HepG2 (cell line): ENCODE results near the gene MXI1. TPM values are rescaled to one million over a fixed set of nuclear protein-coding genes. Genes with fewer than 3 reads are reported as not detected.
A peak's percentile ranks its signal among the peaks of the same experiment; 100 is the strongest.

Source experiments
- BORCS8-MEF2B ChIP-seq: sonication (generic); formaldehyde crosslinking; IDR thresholded peaks from 2 replicates; pipeline ENCODE4 v1.8.0; 2022; ENCODE audit warnings: mild to moderate bottlenecking, missing genetic modification reagents
- DPF2 ChIP-seq: sonication (generic); formaldehyde crosslinking; IDR thresholded peaks from 2 replicates; pipeline ENCODE4 v1.4.0; 2020; ENCODE audit warnings: mild to moderate bottlenecking, low read depth, missing genetic modification reagents, borderline replicate concordance
- HNRNPLL ChIP-seq: fragments of 200-400 bp; formaldehyde crosslinking; IDR thresholded peaks from 2 replicates; pipeline ENCODE4 v1.6.1; 2017; ENCODE audit warnings: mild to moderate bottlenecking, low read depth, low read length; ENCODE audit not compliant: poor library complexity, severe bottlenecking
- HNRNPUL1 ChIP-seq: fragments of 200-400 bp; formaldehyde crosslinking; IDR thresholded peaks from 2 replicates; pipeline ENCODE4 v1.6.1; 2017; ENCODE audit warnings: low read depth, mild to moderate bottlenecking, low read length, moderate library complexity
- HOXA5 ChIP-seq: sonication (generic); formaldehyde crosslinking; IDR thresholded peaks from 2 replicates; pipeline ENCODE4 v1.4.0; 2020; ENCODE audit warnings: missing genetic modification reagents
- ISL2 ChIP-seq: sonication (generic); formaldehyde crosslinking; IDR thresholded peaks from 2 replicates; pipeline ENCODE4 v1.5.0; 2020; ENCODE audit warnings: missing genetic modification reagents
- MEIS2 ChIP-seq: sonication (generic); formaldehyde crosslinking; IDR thresholded peaks from 2 replicates; pipeline ENCODE4 v1.9.0; 2021; ENCODE audit warnings: mild to moderate bottlenecking, missing genetic modification reagents
- MXD4 ChIP-seq: IDR thresholded peaks from 2 replicates; pipeline ENCODE4 v1.6.1; 2016; ENCODE audit warnings: mild to moderate bottlenecking, missing biosample characterization, missing genetic modification reagents
- MZF1 ChIP-seq: sonication (generic); formaldehyde crosslinking; IDR thresholded peaks from 2 replicates; pipeline ENCODE4 v1.8.1; 2023; ENCODE audit warnings: mild to moderate bottlenecking, missing genetic modification reagents, borderline replicate concordance
- RCOR2 ChIP-seq: IDR thresholded peaks from 2 replicates; pipeline ENCODE4 v1.6.1; 2016; ENCODE audit warnings: missing biosample characterization, missing genetic modification reagents
- REXO4 ChIP-seq: sonication (generic); formaldehyde crosslinking; IDR thresholded peaks from 2 replicates; pipeline ENCODE4 v1.8.0; 2022; ENCODE audit warnings: missing genetic modification reagents, mild to moderate bottlenecking, borderline replicate concordance
- SAFB2 ChIP-seq: sonication (generic); formaldehyde crosslinking; IDR thresholded peaks from 2 replicates; pipeline ENCODE4 v1.5.1; 2020; ENCODE audit warnings: missing genetic modification reagents, low read depth, mild to moderate bottlenecking, borderline replicate concordance
- TCF7L2 ChIP-seq: IDR thresholded peaks from 2 replicates; pipeline ENCODE4 v1.6.1; 2011; ENCODE audit warnings: mild to moderate bottlenecking, low read depth, low read length, moderate library complexity
- TSC22D2 ChIP-seq: sonication (generic); formaldehyde crosslinking; IDR thresholded peaks from 2 replicates; pipeline ENCODE4 v1.5.1; 2020; ENCODE audit warnings: missing genetic modification reagents, mild to moderate bottlenecking, borderline replicate concordance
- ZBED4 ChIP-seq: sonication (generic); formaldehyde crosslinking; IDR thresholded peaks from 2 replicates; pipeline ENCODE4 v1.4.0; 2020; ENCODE audit warnings: missing genetic modification reagents, borderline replicate concordance
- ZBTB1 ChIP-seq: sonication (generic); formaldehyde crosslinking; IDR thresholded peaks from 2 replicates; pipeline ENCODE4 v1.4.0; 2020; ENCODE audit warnings: missing genetic modification reagents, borderline replicate concordance
- ZMYM3 ChIP-seq: sonication (generic); formaldehyde crosslinking; IDR thresholded peaks from 2 replicates; pipeline ENCODE4 v1.5.1; 2020; ENCODE audit warnings: mild to moderate bottlenecking, missing genetic modification reagents
- ZNF543 ChIP-seq: sonication (generic); formaldehyde crosslinking; IDR thresholded peaks from 2 replicates; pipeline ENCODE4 v1.4.0; 2020; ENCODE audit warnings: mild to moderate bottlenecking, missing genetic modification reagents
- polyA plus RNA-seq, 8 experiments: library from polyadenylated mRNA; depleted of rRNA in 3 of 8; stranded (reverse) in 7 of 8; unstranded in 1 of 8; fragments of >200 nt; fragmentation: Illumina TruSeq in 4 of 8; extraction: Trizol in 4 of 8; gene quantifications; 2 replicates each; pipeline versions ENCODE4 v1.2.1 to v1.2.3, GENCODE V29; 2011 to 2016; ENCODE audit warnings: low read depth in 4 of 8, missing spikeins in 1 of 8, mixed read lengths in 1 of 8; ENCODE audit not compliant: insufficient read depth in 1 of 8
- total RNA-seq, 5 experiments: library from RNA; depleted of rRNA; stranded (reverse); fragments of >200 nt; fragmentation: Illumina TruSeq; extraction: Trizol; gene quantifications; 2 replicates each; pipeline ENCODE4 v1.2.3, GENCODE V29; 2016; ENCODE audit warnings: low read depth in 1 of 5
- TF ChIP-seq, protein P1 (sequence below): sonication (generic); formaldehyde crosslinking; IDR thresholded peaks from 2 replicates; pipeline ENCODE4 v1.8.1; 2022; ENCODE audit warnings: mild to moderate bottlenecking, missing genetic modification reagents
- TF ChIP-seq, protein P2 (sequence below): sonication (generic); formaldehyde crosslinking; IDR thresholded peaks from 2 replicates; pipeline ENCODE4 v1.9.0; 2021; ENCODE audit warnings: missing genetic modification reagents, mild to moderate bottlenecking, borderline replicate concordance
- TF ChIP-seq, protein P3 (sequence below): sonication (generic); formaldehyde crosslinking; conservative IDR thresholded peaks from 2 replicates; pipeline ENCODE4 v1.8.0; 2022; ENCODE audit warnings: mild to moderate bottlenecking, moderate library complexity, missing genetic modification reagents

Gene MXI1
- total and polyA plus RNA-seq, 2 of the 13 experiments (the other 11 are each of a cell fraction or from before 2014, with no cell fraction given): 6.6 to 22.0 TPM

GRCh38 chr10:110210674-110211464 is 3.5 kb downstream of the MXI1 start (continued):
- TF ChIP-seq, protein P1, sequence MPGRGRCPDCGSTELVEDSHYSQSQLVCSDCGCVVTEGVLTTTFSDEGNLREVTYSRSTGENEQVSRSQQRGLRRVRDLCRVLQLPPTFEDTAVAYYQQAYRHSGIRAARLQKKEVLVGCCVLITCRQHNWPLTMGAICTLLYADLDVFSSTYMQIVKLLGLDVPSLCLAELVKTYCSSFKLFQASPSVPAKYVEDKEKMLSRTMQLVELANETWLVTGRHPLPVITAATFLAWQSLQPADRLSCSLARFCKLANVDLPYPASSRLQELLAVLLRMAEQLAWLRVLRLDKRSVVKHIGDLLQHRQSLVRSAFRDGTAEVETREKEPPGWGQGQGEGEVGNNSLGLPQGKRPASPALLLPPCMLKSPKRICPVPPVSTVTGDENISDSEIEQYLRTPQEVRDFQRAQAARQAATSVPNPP (CRISPR knock-in tag): 0 out of 2 replicates have a peak, but pooled peaks have one; percentile 28
- TF ChIP-seq HNRNPUL1: no peak
- TF ChIP-seq MXD4 (CRISPR knock-in tag): peak; percentile 93
- TF ChIP-seq HOXA5 (CRISPR knock-in tag): no peak
- TF ChIP-seq SAFB2: no peak
- TF ChIP-seq TCF7L2: no peak
- TF ChIP-seq BORCS8-MEF2B (CRISPR knock-in tag): no peak
- TF ChIP-seq ZMYM3: no peak
- TF ChIP-seq MZF1 (CRISPR knock-in tag): no peak
- peak; percentile 62; the same call in 1 of the 2 replicates for TF ChIP-seq TSC22D2
- TF ChIP-seq, protein P2, sequence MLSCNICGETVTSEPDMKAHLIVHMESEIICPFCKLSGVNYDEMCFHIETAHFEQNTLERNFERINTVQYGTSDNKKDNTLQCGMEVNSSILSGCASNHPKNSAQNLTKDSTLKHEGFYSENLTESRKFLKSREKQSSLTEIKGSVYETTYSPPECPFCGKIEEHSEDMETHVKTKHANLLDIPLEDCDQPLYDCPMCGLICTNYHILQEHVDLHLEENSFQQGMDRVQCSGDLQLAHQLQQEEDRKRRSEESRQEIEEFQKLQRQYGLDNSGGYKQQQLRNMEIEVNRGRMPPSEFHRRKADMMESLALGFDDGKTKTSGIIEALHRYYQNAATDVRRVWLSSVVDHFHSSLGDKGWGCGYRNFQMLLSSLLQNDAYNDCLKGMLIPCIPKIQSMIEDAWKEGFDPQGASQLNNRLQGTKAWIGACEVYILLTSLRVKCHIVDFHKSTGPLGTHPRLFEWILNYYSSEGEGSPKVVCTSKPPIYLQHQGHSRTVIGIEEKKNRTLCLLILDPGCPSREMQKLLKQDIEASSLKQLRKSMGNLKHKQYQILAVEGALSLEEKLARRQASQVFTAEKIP (CRISPR knock-in tag): no peak
- no peak for TF ChIP-seq REXO4 (CRISPR knock-in tag)
- TF ChIP-seq ZNF543 (CRISPR knock-in tag): 0 out of 2 replicates have a peak, but pooled peaks have one; percentile 27
- no peak for TF ChIP-seq RCOR2 (CRISPR knock-in tag)
- TF ChIP-seq, protein P3, sequence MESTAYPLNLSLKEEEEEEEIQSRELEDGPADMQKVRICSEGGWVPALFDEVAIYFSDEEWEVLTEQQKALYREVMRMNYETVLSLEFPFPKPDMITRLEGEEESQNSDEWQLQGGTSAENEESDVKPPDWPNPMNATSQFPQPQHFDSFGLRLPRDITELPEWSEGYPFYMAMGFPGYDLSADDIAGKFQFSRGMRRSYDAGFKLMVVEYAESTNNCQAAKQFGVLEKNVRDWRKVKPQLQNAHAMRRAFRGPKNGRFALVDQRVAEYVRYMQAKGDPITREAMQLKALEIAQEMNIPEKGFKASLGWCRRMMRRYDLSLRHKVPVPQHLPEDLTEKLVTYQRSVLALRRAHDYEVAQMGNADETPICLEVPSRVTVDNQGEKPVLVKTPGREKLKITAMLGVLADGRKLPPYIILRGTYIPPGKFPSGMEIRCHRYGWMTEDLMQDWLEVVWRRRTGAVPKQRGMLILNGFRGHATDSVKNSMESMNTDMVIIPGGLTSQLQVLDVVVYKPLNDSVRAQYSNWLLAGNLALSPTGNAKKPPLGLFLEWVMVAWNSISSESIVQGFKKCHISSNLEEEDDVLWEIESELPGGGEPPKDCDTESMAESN (CRISPR knock-in tag): no peak; the same call in 1 of the 2 replicates
- TF ChIP-seq HNRNPLL: peak; percentile 62
- TF ChIP-seq ZBTB1 (CRISPR knock-in tag): no peak
- TF ChIP-seq ISL2 (CRISPR knock-in tag): no peak
- TF ChIP-seq MEIS2 (CRISPR knock-in tag): no peak
- 0 out of 2 replicates have a peak, but pooled peaks have one; percentile 28 for TF ChIP-seq DPF2 (CRISPR knock-in tag)
- TF ChIP-seq ZBED4: no peak; the same call in 1 of the 2 replicates
